ENCODE measurements around the gene FSTL4. TPM values are rescaled to one million over a fixed set of nuclear protein-coding genes. Genes with fewer than 3 reads are reported as not detected.

The FSTL4 gene
- total and polyA plus RNA-seq, 4 donors = 0.08 to 1.4 (median 0.31) TPM

GRCh38 chr5:133364936-133365707 lies 247.2 kb downstream of the FSTL4 start:
- peaks cover 0 to 8% (median 0%) of the 10 kb centered on the region in 5 donors for H3K4me1 ChIP-seq (ENCODE audit: control insufficient read depth in 5 of 5, insufficient read depth in 5 of 5, low read length in 5 of 5)
- no peak for ATAC-seq (ENCODE audit: insufficient read depth, low FRiP score)
- H3K27me3 ChIP-seq (ENCODE audit: control insufficient read depth in 3 of 3, insufficient read depth in 3 of 3, low read length in 2 of 3) = no peaks in the 10 kb centered on the region
- no peaks in the 10 kb centered on the region for H3K9me3 ChIP-seq (ENCODE audit: control insufficient read depth in 4 of 4, insufficient read depth in 3 of 4, low read length in 3 of 4)
- H3K36me3 ChIP-seq (ENCODE audit: control insufficient read depth in 4 of 4, insufficient read depth in 4 of 4, low read length in 4 of 4) = no peaks in the 10 kb centered on the region
- H3K27ac ChIP-seq (ENCODE audit: low read depth in 1 of 2, low read length in 1 of 2) = no peak overlapping the region
- no peak overlapping the region for H3K4me3 ChIP-seq
- 57 to 60% methylated on average over 12 of the region's 12 CpGs for WGBS, 2 donors
- DNase-seq = no peak
- no peak overlapping the region for H3K9ac ChIP-seq (ENCODE audit: insufficient read depth in 1 of 2, low read length in 2 of 2)
- no peak for TF ChIP-seq CTCF (IDR thresholded peaks at IDR 0.05; ENCODE audit: control extremely low read depth, extremely low read depth)

GRCh38 chr5:133363807-133364587 lies 248.3 kb downstream of the FSTL4 start:
- no peak for TF ChIP-seq CTCF (IDR thresholded peaks at IDR 0.05; ENCODE audit: control extremely low read depth, extremely low read depth)
- Histone ChIP-seq H3K9me3 (ENCODE audit: control insufficient read depth in 4 of 4, insufficient read depth in 3 of 4, low read length in 3 of 4) (no peaks in the 10 kb centered on the region), H3K27me3 (ENCODE audit: control insufficient read depth in 3 of 3, insufficient read depth in 3 of 3, low read length in 2 of 3) (no peaks in the 10 kb centered on the region), H3K4me3 (no peak overlapping the region), H3K4me1 (ENCODE audit: control insufficient read depth in 5 of 5, insufficient read depth in 5 of 5, low read length in 5 of 5) (peaks cover 0 to 8% (median 0%) of the 10 kb centered on the region in 5 donors), H3K9ac (ENCODE audit: insufficient read depth in 1 of 2, low read length in 2 of 2) (no peak overlapping the region), H3K36me3 (ENCODE audit: control insufficient read depth in 4 of 4, insufficient read depth in 4 of 4, low read length in 4 of 4) (no peaks in the 10 kb centered on the region), H3K27ac (ENCODE audit: low read depth in 1 of 2, low read length in 1 of 2) (no peak overlapping the region)
- 82 to 90% methylated on average over 10 of the region's 10 CpGs for WGBS, 2 donors
- no peak for ATAC-seq (ENCODE audit: insufficient read depth, low FRiP score)
- no peak for DNase-seq

GRCh38 chr5:133362438-133362837 lies 249.9 kb downstream of the FSTL4 start:
- no peak for ATAC-seq (ENCODE audit: insufficient read depth, low FRiP score)

More at GRCh38 chr5:133362438-133362837, 249.9 kb downstream of the FSTL4 start:
- no peak for DNase-seq
- H3K9me3 ChIP-seq (ENCODE audit: control insufficient read depth in 4 of 4, insufficient read depth in 3 of 4, low read length in 3 of 4) = no peaks in the 10 kb centered on the region
- WGBS, 2 donors = 86 to 94% methylated on average over 7 of the region's 7 CpGs
- no peak for TF ChIP-seq CTCF (IDR thresholded peaks at IDR 0.05; ENCODE audit: control extremely low read depth, extremely low read depth)
- H3K4me3 ChIP-seq = no peak overlapping the region
- peaks cover 0 to 8% (median 0%) of the 10 kb centered on the region in 5 donors for H3K4me1 ChIP-seq (ENCODE audit: control insufficient read depth in 5 of 5, insufficient read depth in 5 of 5, low read length in 5 of 5)
- no peaks in the 10 kb centered on the region for H3K36me3 ChIP-seq (ENCODE audit: control insufficient read depth in 4 of 4, insufficient read depth in 4 of 4, low read length in 4 of 4)
- H3K27me3 ChIP-seq (ENCODE audit: control insufficient read depth in 3 of 3, insufficient read depth in 3 of 3, low read length in 2 of 3) = no peaks in the 10 kb centered on the region
- no peak overlapping the region for H3K27ac ChIP-seq (ENCODE audit: low read depth in 1 of 2, low read length in 1 of 2)
- no peak overlapping the region for H3K9ac ChIP-seq (ENCODE audit: insufficient read depth in 1 of 2, low read length in 2 of 2)
